ENCODE results near the gene HDGFL3.
"Not testable (repeated sequence)": the region's sequence is repeated elsewhere in the genome, so short reads cannot be mapped to it uniquely, and the experiment has no call there.

HDGFL3 gene

GRCh38 chr15:83207660-83208366, at the start of gene HDGFL3:
TSS of gene HDGFL3 (minus strand) at chr15:83207823. CDS start at chr15:83207414, 409 bp downstream.
- DNase-seq (ENCODE audit: low read depth): no peak

GRCh38 chr15:83250781-83251180, 43.2 kb upstream of the HDGFL3 start:
- DNase-seq (ENCODE audit: low read depth): no peak

GRCh38 chr15:83249030-83249343, 41.4 kb upstream of the HDGFL3 start:
- DNase-seq (ENCODE audit: low read depth): no peak

GRCh38 chr15:83248151-83249029, 40.8 kb upstream of the HDGFL3 start:
- peak; percentile 2 for DNase-seq (ENCODE audit: low read depth)

GRCh38 chr15:83243634-83244033, 36.0 kb upstream of the HDGFL3 start:
- no peak for DNase-seq (ENCODE audit: low read depth)

- DNase-seq (ENCODE audit: low read depth): no peak
Measured at GRCh38 chr15:83230242-83230641, 22.6 kb upstream of the HDGFL3 start.

GRCh38 chr15:83225449-83225848, 17.8 kb upstream of the HDGFL3 start:
- no peak for DNase-seq (ENCODE audit: low read depth)

- not testable (repeated sequence) for DNase-seq (ENCODE audit: low read depth)
Measured at GRCh38 chr15:83221781-83222180, 14.2 kb upstream of the HDGFL3 start.

GRCh38 chr15:83219026-83219425, 11.4 kb upstream of the HDGFL3 start:
- no peak for DNase-seq (ENCODE audit: low read depth)

- DNase-seq (ENCODE audit: low read depth): no peak
Measured at GRCh38 chr15:83215306-83215705, 7.7 kb upstream of the HDGFL3 start.

GRCh38 chr15:83210619-83211018, 3.0 kb upstream of the HDGFL3 start:
- DNase-seq (ENCODE audit: low read depth): no peak

GRCh38 chr15:83209333-83209732, 1.7 kb upstream of the HDGFL3 start:
- DNase-seq (ENCODE audit: low read depth): no peak

- DNase-seq (ENCODE audit: low read depth): no peak
Measured at GRCh38 chr15:83208367-83208661, 691 bp upstream of the HDGFL3 start.

- DNase-seq (ENCODE audit: low read depth): no peak
Measured at GRCh38 chr15:83207009-83207659, 489 bp downstream of the HDGFL3 start.

GRCh38 chr15:83206526-83207008, 1.1 kb downstream of the HDGFL3 start:
- no peak for DNase-seq (ENCODE audit: low read depth)

- no peak for DNase-seq (ENCODE audit: low read depth)
Measured at GRCh38 chr15:83205725-83206324, 1.8 kb downstream of the HDGFL3 start.

GRCh38 chr15:83204697-83205096, 2.9 kb downstream of the HDGFL3 start:
- no peak for DNase-seq (ENCODE audit: low read depth)

- DNase-seq (ENCODE audit: low read depth): no peak
Measured at GRCh38 chr15:83203543-83203942, 4.1 kb downstream of the HDGFL3 start.

GRCh38 chr15:83200589-83200988, 7.0 kb downstream of the HDGFL3 start:
- DNase-seq (ENCODE audit: low read depth): no peak

GRCh38 chr15:83200162-83200561, 7.5 kb downstream of the HDGFL3 start:
- DNase-seq (ENCODE audit: low read depth): no peak

GRCh38 chr15:83199288-83199687, 8.3 kb downstream of the HDGFL3 start:
- DNase-seq (ENCODE audit: low read depth): no peak

GRCh38 chr15:83198476-83198875, 9.1 kb downstream of the HDGFL3 start:
- DNase-seq (ENCODE audit: low read depth): no peak

GRCh38 chr15:83194528-83194927, 13.1 kb downstream of the HDGFL3 start:
- DNase-seq (ENCODE audit: low read depth): no peak

All from stimulated activated CD8-positive, alpha-beta memory T cell treated with anti-CD3 and anti-CD28 coated beads, Interleukin-12 subunit alpha, Interleukin-12 subunit beta, amount 100 ng/mL, for 1 hour (primary cell).